HG03378 (cell line): ENCODE data around the gene RAD51B.
"Not testable (repeated sequence)": the region's sequence is repeated elsewhere in the genome, so short reads cannot be mapped to it uniquely, and the experiment has no call there.

ENCODE experiments used
- ATAC-seq: cut with Tn5 transposase; IDR thresholded peaks from one replicate; pipeline ENCODE4 v1.9.1; 2021; ENCODE audit warnings: mild to moderate bottlenecking, moderate library complexity; ENCODE audit not compliant: unreplicated experiment

The RAD51B gene

GRCh38 chr14:68652433-68652690, 832.8 kb downstream of the RAD51B start:
- no peak for ATAC-seq

- no peak for ATAC-seq
These were observed 833.5 kb downstream of the RAD51B start for GRCh38 chr14:68653108-68653507.

- no peak for ATAC-seq
These were observed 834.2 kb downstream of the RAD51B start for GRCh38 chr14:68653804-68654203.

- no peak for ATAC-seq
These were observed 834.9 kb downstream of the RAD51B start for GRCh38 chr14:68654471-68654941.

GRCh38 chr14:68655021-68655831, 835.6 kb downstream of the RAD51B start:
- ATAC-seq, result no peak

GRCh38 chr14:68655911-68656316, 836.3 kb downstream of the RAD51B start:
- ATAC-seq, result no peak

GRCh38 chr14:68656452-68656851, 836.9 kb downstream of the RAD51B start:
- no peak for ATAC-seq

- no peak for ATAC-seq
These were observed 837.9 kb downstream of the RAD51B start for GRCh38 chr14:68657300-68658028.

GRCh38 chr14:68658029-68658509, 838.5 kb downstream of the RAD51B start:
- ATAC-seq, result no peak

GRCh38 chr14:68658943-68659931, 839.7 kb downstream of the RAD51B start:
- ATAC-seq, result no peak

- ATAC-seq, result no peak
These were observed 840.9 kb downstream of the RAD51B start for GRCh38 chr14:68660495-68660894.

- ATAC-seq, result no peak
These were observed 841.9 kb downstream of the RAD51B start for GRCh38 chr14:68661226-68662225.

- ATAC-seq, result no peak
These were observed 842.8 kb downstream of the RAD51B start for GRCh38 chr14:68662392-68662791.

- not testable (repeated sequence) for ATAC-seq
These were observed 843.2 kb downstream of the RAD51B start for GRCh38 chr14:68662826-68663225.

- ATAC-seq, result peak; percentile 81
These were observed 844.0 kb downstream of the RAD51B start for GRCh38 chr14:68663385-68664076.

GRCh38 chr14:68664225-68664681, 844.7 kb downstream of the RAD51B start:
- ATAC-seq, result no peak

- no peak for ATAC-seq
These were observed 845.6 kb downstream of the RAD51B start for GRCh38 chr14:68665131-68665530.

GRCh38 chr14:68665792-68666204, 846.2 kb downstream of the RAD51B start:
- no peak for ATAC-seq

GRCh38 chr14:68666236-68666635, 846.7 kb downstream of the RAD51B start:
- no peak for ATAC-seq
